HCT116 (cell line): ENCODE results near the gene PTPN7. TPM values are rescaled to one million over a fixed set of nuclear protein-coding genes. Genes with fewer than 3 reads are reported as not detected.

Experiments
- ATAC-seq: fragments of 200-7000 bp; cut with Tn5 transposase; 2 replicates; pipeline ENCODE4 v1.9.1; 2020; ENCODE audit warnings: mild to moderate bottlenecking, moderate library complexity
- BruUV-seq: library from RNA; stranded (reverse); fragments of 400-500 nt; replicated peaks from 2 replicates; lab custom pipeline; 2021; lab: Mats Ljungman, UMichigan
- CTCF ChIA-PET: fragments of 300-600 bp; sonication (Branson Sonifier 250); formaldehyde crosslinking; loops from one replicate; lab custom pipeline; 2021; ENCODE audit warnings: antibody characterized with exemption; lab: Charles Lee
- POLR2A ChIA-PET: fragments of 300-600, 350-600 bp; sonication (Branson Sonifier 250); formaldehyde crosslinking; loops from one replicate; lab custom pipeline; 2021; ENCODE audit warnings: antibody characterized with exemption; lab: Charles Lee
- RAD21 ChIA-PET, 2 experiments: fragments of 300-600 bp; sonication (Branson Sonifier 250); formaldehyde crosslinking; loops; one replicate each; lab custom pipeline; 2023; ENCODE audit warnings: low total read pairs in 2 of 2; ENCODE audit not compliant: uncharacterized antibody in 2 of 2, unreplicated experiment in 2 of 2, low non-redundant PET in 1 of 2; lab: Charles Lee
- DNase-seq: peaks from one replicate; pipeline ENCODE4 v3.0.0-alpha.2; 2010; ENCODE audit warnings: low read depth, low spot score
- H2AFZ ChIP-seq: fragments of 200-600 bp; shearing (Covaris generic), sonication (generic); 2 replicates; pipeline ENCODE4 v1.6.1; 2017; ENCODE audit warnings: low read depth, mixed run types, mixed read lengths, antibody characterized with exemption, low read length; ENCODE audit not compliant: poor library complexity, severe bottlenecking
- H3K27ac ChIP-seq: 2 replicates; pipeline ENCODE4 v1.5.1; 2012; ENCODE audit warnings: low read depth, low read length
- H3K27me3 ChIP-seq: fragments of 200-600 bp; sonication (generic); 2 replicates; pipeline ENCODE4 v1.6.1; 2016; ENCODE audit warnings: mixed run types, low read length, mixed read lengths; ENCODE audit not compliant: insufficient read depth
- H3K36me3 ChIP-seq, 2 experiments: fragments of 200-500 bp in 1 of 2; fragments of 200-600 bp in 1 of 2; sonication (Bioruptor generic) in 1 of 2; sonication (generic) in 1 of 2; 2 replicates each; pipeline versions ENCODE4 v1.5.1 to v1.6.1; 2014 to 2016; ENCODE audit warnings: low read length in 2 of 2, inconsistent platforms in 1 of 2, mixed read lengths in 1 of 2, mixed run types in 1 of 2; ENCODE audit not compliant: insufficient read depth in 2 of 2, control insufficient read depth in 1 of 2
- H3K4me1 ChIP-seq, 2 experiments: fragments of 200-600 bp in 1 of 2; sonication (generic) in 1 of 2; 2 replicates each; pipeline versions ENCODE4 v1.5.1 to v1.6.1; 2012 to 2017; ENCODE audit warnings: low read length in 2 of 2, inconsistent platforms in 1 of 2, mild to moderate bottlenecking in 1 of 2, mixed read lengths in 1 of 2, mixed run types in 1 of 2, moderate library complexity in 1 of 2; ENCODE audit not compliant: insufficient read depth in 2 of 2, control insufficient read depth in 1 of 2
- H3K4me2 ChIP-seq: fragments of 200-600 bp; sonication (generic); 2 replicates; pipeline ENCODE4 v1.6.1; 2017; ENCODE audit warnings: mixed run types, low read length, mixed read lengths
- H3K4me3 ChIP-seq, 2 experiments: fragments of 200-600 bp in 1 of 2; sonication (generic) in 1 of 2; replicated peaks in 1 of 2; 2 replicates each; pipeline ENCODE4 v1.5.1; 2011 to 2016; ENCODE audit warnings: low read length in 2 of 2, control low read depth in 1 of 2, low read depth in 1 of 2, mild to moderate bottlenecking in 1 of 2, mixed read lengths in 1 of 2, mixed run types in 1 of 2
- H3K79me2 ChIP-seq: fragments of 200-600 bp; sonication (generic); 2 replicates; pipeline ENCODE4 v1.6.1; 2017; ENCODE audit warnings: mild to moderate bottlenecking, mixed run types, low read length, moderate library complexity, mixed read lengths; ENCODE audit not compliant: insufficient read depth
- H3K9ac ChIP-seq: fragments of 200-600 bp; sonication (generic); 2 replicates; pipeline ENCODE4 v1.6.1; 2016; ENCODE audit warnings: low read length, mixed read lengths
- H3K9me2 ChIP-seq: fragments of 200-600 bp; sonication (generic), shearing (Covaris generic); 2 replicates; pipeline ENCODE4 v1.6.1; 2017; ENCODE audit warnings: mixed run types, mild to moderate bottlenecking, moderate library complexity; ENCODE audit not compliant: insufficient read depth
- H3K9me3 ChIP-seq, 2 experiments: fragments of 200-500 bp in 1 of 2; fragments of 200-600 bp in 1 of 2; sonication (Bioruptor generic) in 1 of 2; sonication (generic) in 1 of 2; 2 replicates each; pipeline ENCODE4 v1.6.1; 2014 to 2017; ENCODE audit warnings: low read length in 2 of 2, mixed read lengths in 2 of 2, inconsistent platforms in 1 of 2, low read depth in 1 of 2, mild to moderate bottlenecking in 1 of 2, mixed run types in 1 of 2, moderate library complexity in 1 of 2; ENCODE audit not compliant: control insufficient read depth in 1 of 2, insufficient read depth in 1 of 2
- H4K20me1 ChIP-seq: fragments of 200-600 bp; sonication (generic), shearing (Covaris generic); 2 replicates; pipeline ENCODE4 v1.6.1; 2017; ENCODE audit warnings: mixed run types, mild to moderate bottlenecking, moderate library complexity; ENCODE audit not compliant: insufficient read depth
- EZH2 ChIP-seq: fragments of 200-600 bp; sonication (generic); IDR thresholded peaks from 2 replicates; pipeline ENCODE4 v1.6.1; 2017; ENCODE audit warnings: antibody characterized with exemption, mixed run types
- MAX ChIP-seq: IDR thresholded peaks from 2 replicates; pipeline ENCODE4 v1.6.1; 2012
- POLR2A ChIP-seq: IDR thresholded peaks from 2 replicates; pipeline ENCODE4 v1.7.0; 2011; ENCODE audit warnings: borderline replicate concordance; ENCODE audit not compliant: insufficient read depth, insufficient read length; ENCODE audit errors: extremely low read depth
- REST ChIP-seq: IDR thresholded peaks from 2 replicates; pipeline ENCODE4 v1.6.1; 2012; ENCODE audit warnings: low read depth
- SP1 ChIP-seq: IDR thresholded peaks from 2 replicates; pipeline ENCODE4 v1.6.1; 2012; ENCODE audit warnings: low read depth
- YY1 ChIP-seq: IDR thresholded peaks from 2 replicates; pipeline ENCODE4 v1.6.1; 2011; ENCODE audit warnings: low read length, low read depth, moderate library complexity, mild to moderate bottlenecking; ENCODE audit not compliant: insufficient replicate concordance; ENCODE audit errors: extremely low read depth
- ZBTB33 ChIP-seq: IDR thresholded peaks from 2 replicates; pipeline ENCODE4 v1.6.1; 2011; ENCODE audit warnings: mild to moderate bottlenecking, low read length, moderate library complexity; ENCODE audit not compliant: insufficient replicate concordance; ENCODE audit errors: extremely low read depth
- ZFX ChIP-seq: fragments of 450-650 bp; IDR thresholded peaks from 2 replicates; pipeline ENCODE4 v1.6.1; 2017
- ZNF274 ChIP-seq: fragments of 200-500 bp; sonication (Bioruptor generic); IDR thresholded peaks from 2 replicates; pipeline ENCODE4 v1.6.1; 2014; ENCODE audit warnings: mild to moderate bottlenecking, low read depth, low read length, inconsistent platforms
- intact Hi-C: fragments of 100-400 bp; cut with micrococcal nuclease; formaldehyde crosslinking; loops from 2 replicates; pipeline ENCODE4 v1.10.0; 2022
- total RNA-seq: library from RNA; stranded (reverse); gene quantifications from one replicate; pipeline ENCODE4 v1.2.1, GENCODE V29; 2021; ENCODE audit not compliant: unreplicated experiment

Gene PTPN7
- total RNA-seq, 1 experiment from 2014 or later, result 0.76 TPM

GRCh38 chr1:202198366-202198724, 37.9 kb upstream of the PTPN7 start (continued):
- TF ChIP-seq ZBTB33 (no peak), EZH2 (no peak), MAX (no peak)

- no peak overlapping the region for H2AFZ ChIP-seq
- ATAC-seq (no peak), DNase-seq (no peak)
- no peak overlapping the region for H3K9ac ChIP-seq
- POLR2A ChIA-PET, result no interaction called here
- H3K27me3 ChIP-seq, result no peaks in the 10 kb centered on the region; the same call in 1 of the 2 replicates
- TF ChIP-seq SP1 (no peak), POLR2A (no peak), YY1 (no peak), MAX (no peak), REST (no peak), ZFX (no peak), ZNF274 (no peak)
- H3K4me2 ChIP-seq, result no peak overlapping the region
- no peaks in the 10 kb centered on the region for H3K9me3 ChIP-seq
- H4K20me1 ChIP-seq, result no peaks in the 10 kb centered on the region
- H3K27ac ChIP-seq, result no peak overlapping the region
- BruUV-seq, result no TSS peak
- peaks cover 25 to 26% of the 10 kb centered on the region in 2 experiments for H3K4me1 ChIP-seq
- CTCF ChIA-PET, result no interaction called here
- H3K36me3 ChIP-seq, result no peaks in the 10 kb centered on the region
- intact Hi-C loops, result no loop called here
- RAD21 ChIA-PET, result no interaction called here
- no peaks in the 10 kb centered on the region for H3K79me2 ChIP-seq
- H3K4me3 ChIP-seq, result no peak overlapping the region
- H3K9me2 ChIP-seq, result no peaks in the 10 kb centered on the region
Observed at GRCh38 chr1:202197653-202198365, 37.4 kb upstream of the PTPN7 start.
